Measurements from ENCODE around the gene FGGY. TPM values are rescaled to one million over a fixed set of nuclear protein-coding genes. Genes with fewer than 3 reads are reported as not detected.

Gene FGGY
- total RNA-seq, 1 experiment from 2014 or later, result 14.6 TPM

GRCh38 chr1:59520827-59521418 is 224.0 kb downstream of the FGGY start:
- H4K20me1 ChIP-seq (ENCODE audit: control insufficient read depth, insufficient read depth, insufficient read length), result no peaks in the 10 kb centered on the region
- no peak overlapping the region for H2AK5ac ChIP-seq (ENCODE audit: insufficient read length, low read length)
- H4K5ac ChIP-seq (ENCODE audit: insufficient read length, low read depth, low read length), result no peak overlapping the region
- WGBS (ENCODE audit: extremely low coverage, insufficient read length, low lambda C conversion rate), result no CpG with 5 or more reads among the region's 12 CpGs
- no peak overlapping the region for H2BK5ac ChIP-seq (ENCODE audit: insufficient read length, low read length)
- H3K9ac ChIP-seq (ENCODE audit: extremely low read depth, insufficient read length, low read length), result no peak overlapping the region
- no peak overlapping the region for H4K8ac ChIP-seq (replicated peaks; ENCODE audit: insufficient read length, low read depth, low read length)
- no peak overlapping the region for H3T11ph ChIP-seq (ENCODE audit: low read length)
- Mint-ChIP-seq H3K27me3 (ENCODE audit: low read depth) (no peaks in the 10 kb centered on the region), H3K27ac (no peak overlapping the region), H3K36me3 (ENCODE audit: insufficient read depth in 1 of 3, low read depth in 3 of 3) (no peaks in the 10 kb centered on the region), H3K9me3 (no peaks in the 10 kb centered on the region; a peak in 2 of 5 replicates), H3K4me3 (no peak overlapping the region), H3K4me1 (peaks cover 0 to 6% of the 10 kb centered on the region in 2 experiments; a peak in 1 of 4 replicates)
- no peak overlapping the region for H3K56ac ChIP-seq (ENCODE audit: insufficient read length, low read depth, low read length)
- no peaks in the 10 kb centered on the region for H3K27me3 ChIP-seq (ENCODE audit: insufficient read depth, low read length)
- H3K79me1 ChIP-seq (ENCODE audit: insufficient read depth, low read depth, low read length, poor library complexity, severe bottlenecking), result no peaks in the 10 kb centered on the region
- no peak overlapping the region for H2BK15ac ChIP-seq (ENCODE audit: low read depth, low read length)
- no peak for TF ChIP-seq CTCF (conservative IDR thresholded peaks at IDR 0.05)
- H2AFZ ChIP-seq (ENCODE audit: low read length), result no peak overlapping the region
- H2BK20ac ChIP-seq (ENCODE audit: low read depth, low read length, poor library complexity, severe bottlenecking), result no peak overlapping the region
- peak overlapping the region; percentile 47; the same call in 1 of the 2 replicates for H3K14ac ChIP-seq (ENCODE audit: insufficient read depth, low read length)
- H3K27ac ChIP-seq (ENCODE audit: insufficient read length, low read depth, low read length), result no peak overlapping the region
- H3K9me3 ChIP-seq (ENCODE audit: control insufficient read depth, low read depth, low read length), result no peaks in the 10 kb centered on the region
- no peak overlapping the region for H2BK120ac ChIP-seq (ENCODE audit: low read depth, low read length, poor library complexity, severe bottlenecking)
- no peak overlapping the region for H4K91ac ChIP-seq (ENCODE audit: insufficient read length, low read depth, low read length)
- H3K4me2 ChIP-seq (ENCODE audit: insufficient read depth, insufficient read length, low read length), result no peak overlapping the region
- H3K18ac ChIP-seq (ENCODE audit: insufficient read length, low read depth, low read length), result no peak overlapping the region
- no peaks in the 10 kb centered on the region for H3K4me1 ChIP-seq (ENCODE audit: insufficient read depth, low read length)
- no peak for DNase-seq
- H3K23me2 ChIP-seq (ENCODE audit: insufficient read length, low read depth, low read length, poor library complexity, severe bottlenecking), result no peaks in the 10 kb centered on the region
- no peak overlapping the region for H3K23ac ChIP-seq (ENCODE audit: insufficient read length, low read depth, low read length)
- H2BK12ac ChIP-seq (ENCODE audit: insufficient read length, low read depth, low read length), result no peak overlapping the region
- no peak overlapping the region for H3K4ac ChIP-seq (ENCODE audit: low read depth, low read length)
- no peaks in the 10 kb centered on the region for H3K79me2 ChIP-seq (ENCODE audit: insufficient read depth, low read length)
